ENCODE data around the gene CACNB2. TPM values are rescaled to one million over a fixed set of nuclear protein-coding genes. Genes with fewer than 3 reads are reported as not detected.

Gene CACNB2
- total and polyA plus RNA-seq, 4 donors, result 0.38 to 3.1 (median 0.83) TPM

- H3K27me3 ChIP-seq (ENCODE audit: control insufficient read depth in 4 of 4, insufficient read depth in 4 of 4, low read length in 3 of 4), result no peaks in the 10 kb centered on the region
- peaks cover 0 to 2% (median 0%) of the 10 kb centered on the region in 4 donors for H3K9me3 ChIP-seq (ENCODE audit: control insufficient read depth in 4 of 4, low read length in 3 of 4)
- WGBS, result 90% methylated on average over 4 of the region's 4 CpGs
Measured at GRCh38 chr10:18190840-18191239, 50.6 kb downstream of the CACNB2 start.

GRCh38 chr10:18194634-18195033 is 54.4 kb downstream of the CACNB2 start:
- Histone ChIP-seq H3K4me1 (ENCODE audit: control insufficient read depth in 4 of 4, insufficient read depth in 4 of 4, low read length in 3 of 4) (no peaks in the 10 kb centered on the region), H3K4me3 (ENCODE audit: low read depth in 1 of 3, low read length in 3 of 3) (no peak overlapping the region)
- WGBS, result 68% methylated on average over 2 of the region's 2 CpGs
- no peak for TF ChIP-seq YY1 (IDR thresholded peaks at IDR 0.05)
- no peak for TF ChIP-seq SP1 (IDR thresholded peaks at IDR 0.05)
- TF ChIP-seq HNF4G (IDR thresholded peaks at IDR 0.05), result no peak
- no peak for TF ChIP-seq ATF3 (IDR thresholded peaks at IDR 0.05)
- TF ChIP-seq JUND (IDR thresholded peaks at IDR 0.05), result no peak
- no peak for TF ChIP-seq REST (IDR thresholded peaks at IDR 0.05)
- no peak for TF ChIP-seq CTCF (IDR thresholded peaks at IDR 0.05; ENCODE audit: low read depth, low read length, missing input control)
- no peak for TF ChIP-seq GABPA (IDR thresholded peaks at IDR 0.05 in 1 of 2, conservative IDR thresholded peaks at IDR 0.05 in 1 of 2)
- TF ChIP-seq EGR1 (IDR thresholded peaks at IDR 0.05; ENCODE audit: low read depth in 2 of 2), result no peak
- TF ChIP-seq TAF1 (conservative IDR thresholded peaks at IDR 0.05), result no peak
- no peak for TF ChIP-seq HNF4A (conservative IDR thresholded peaks at IDR 0.05)
- no peak for TF ChIP-seq FOXA1 (IDR thresholded peaks at IDR 0.05)
- TF ChIP-seq FOXA2 (IDR thresholded peaks at IDR 0.05), result no peak
- no peak for TF ChIP-seq ZBTB33 (IDR thresholded peaks at IDR 0.05)

More at GRCh38 chr10:18190840-18191239, 50.6 kb downstream of the CACNB2 start:
- H3K4me1 ChIP-seq (ENCODE audit: control insufficient read depth in 4 of 4, insufficient read depth in 4 of 4, low read length in 3 of 4), result no peaks in the 10 kb centered on the region
- no peak for TF ChIP-seq SP1 (IDR thresholded peaks at IDR 0.05)
- TF ChIP-seq RAD21 (IDR thresholded peaks at IDR 0.05), result no peak
- no peak for TF ChIP-seq RXRA (IDR thresholded peaks at IDR 0.05)
- TF ChIP-seq REST (IDR thresholded peaks at IDR 0.05), result no peak
- no peak for TF ChIP-seq HNF4A (conservative IDR thresholded peaks at IDR 0.05)
- no peak for TF ChIP-seq JUND (IDR thresholded peaks at IDR 0.05)
- no peak for TF ChIP-seq ATF3 (IDR thresholded peaks at IDR 0.05)
- no peak for TF ChIP-seq EGR1 (IDR thresholded peaks at IDR 0.05; ENCODE audit: low read depth in 2 of 2)
- TF ChIP-seq GABPA (IDR thresholded peaks at IDR 0.05 in 1 of 2, conservative IDR thresholded peaks at IDR 0.05 in 1 of 2), result no peak
- no peak for TF ChIP-seq HNF4G (IDR thresholded peaks at IDR 0.05)
- no peak overlapping the region for H3K9ac ChIP-seq (ENCODE audit: low read depth in 1 of 2, low read length in 2 of 2)
- H3K36me3 ChIP-seq (ENCODE audit: control insufficient read depth in 4 of 4, insufficient read depth in 3 of 4, low read depth in 1 of 4, low read length in 3 of 4), result no peaks in the 10 kb centered on the region
- no peak for DNase-seq (ENCODE audit: low spot score)
- H3K27ac ChIP-seq (ENCODE audit: low read depth in 1 of 2, low read length in 2 of 2), result no peak overlapping the region
- H3K4me3 ChIP-seq (ENCODE audit: low read depth in 1 of 3, low read length in 3 of 3), result no peak overlapping the region

More at GRCh38 chr10:18194634-18195033, 54.4 kb downstream of the CACNB2 start:
- Histone ChIP-seq H3K9ac (ENCODE audit: low read depth in 1 of 2, low read length in 2 of 2) (no peak overlapping the region), H3K36me3 (ENCODE audit: control insufficient read depth in 4 of 4, insufficient read depth in 3 of 4, low read depth in 1 of 4, low read length in 3 of 4) (no peaks in the 10 kb centered on the region), H3K27ac (ENCODE audit: low read depth in 1 of 2, low read length in 2 of 2) (no peak overlapping the region), H3K27me3 (ENCODE audit: control insufficient read depth in 4 of 4, insufficient read depth in 4 of 4, low read length in 3 of 4) (no peaks in the 10 kb centered on the region), H3K9me3 (ENCODE audit: control insufficient read depth in 4 of 4, low read length in 3 of 4) (peaks cover 0 to 2% (median 0%) of the 10 kb centered on the region in 4 donors)
- no peak for DNase-seq (ENCODE audit: low spot score)

All from liver (tissue), 9 donors.